K562 (cell line): ENCODE data around the gene GPR32. TPM values are rescaled to one million over a fixed set of nuclear protein-coding genes. Genes with fewer than 3 reads are reported as not detected.
A peak's percentile ranks its signal among the peaks of the same experiment; 100 is the strongest.

ENCODE experiments used
- ATF1 ChIP-seq, 2 experiments: fragments of 450-650 bp in 1 of 2; IDR thresholded peaks; 2 replicates each; pipeline ENCODE4 v1.6.1; 2016; ENCODE audit warnings: missing compliant biosample characterization in 1 of 2, missing genetic modification characterization in 1 of 2
- CREB1 ChIP-seq, 2 experiments: sonication (generic) in 1 of 2; formaldehyde crosslinking in 1 of 2; IDR thresholded peaks; 2 replicates each; pipeline versions ENCODE4 v1.6.1 to v1.8.0; 2012 to 2022; ENCODE audit warnings: inconsistent platforms in 1 of 2, mild to moderate bottlenecking in 1 of 2, missing genetic modification reagents in 1 of 2, moderate library complexity in 1 of 2
- HDAC2 ChIP-seq: fragments of 450-650 bp; IDR thresholded peaks from 2 replicates; pipeline ENCODE4 v1.6.1; 2016; ENCODE audit warnings: mild to moderate bottlenecking
- HDAC3 ChIP-seq: fragments of 450-650 bp; IDR thresholded peaks from 2 replicates; pipeline ENCODE4 v1.6.1; 2018; ENCODE audit warnings: borderline replicate concordance, mild to moderate bottlenecking, moderate library complexity; ENCODE audit not compliant: partially characterized antibody
- HMG20B ChIP-seq: fragments of 250-450 bp; sonication (Bioruptor Pico); IDR thresholded peaks from 2 replicates; pipeline ENCODE4 v1.5.0; 2021; ENCODE audit warnings: mild to moderate bottlenecking
- KAT8 ChIP-seq: fragments of 450-650 bp; IDR thresholded peaks from 2 replicates; pipeline ENCODE4 v1.6.1; 2016; ENCODE audit warnings: low read depth, mild to moderate bottlenecking
- KLF16 ChIP-seq: IDR thresholded peaks from 2 replicates; pipeline ENCODE4 v1.6.1; 2016; ENCODE audit warnings: antibody characterized with exemption
- MEIS2 ChIP-seq: fragments of 450-650 bp; IDR thresholded peaks from 2 replicates; pipeline ENCODE4 v1.6.1; 2014; ENCODE audit warnings: mild to moderate bottlenecking; ENCODE audit not compliant: partially characterized antibody
- MTA3 ChIP-seq: fragments of 450-650 bp; formaldehyde crosslinking; IDR thresholded peaks from 2 replicates; pipeline ENCODE4 v1.6.1; 2017; ENCODE audit warnings: mild to moderate bottlenecking, borderline replicate concordance
- PRMT5 ChIP-seq: sonication (generic); formaldehyde crosslinking; IDR thresholded peaks from 2 replicates; pipeline ENCODE4 v1.5.0; 2020; ENCODE audit warnings: missing genetic modification reagents
- RB1 ChIP-seq: fragments of 450-650 bp; IDR thresholded peaks from 2 replicates; pipeline ENCODE4 v1.6.1; 2017; ENCODE audit warnings: low read depth, mild to moderate bottlenecking
- SAFB2 ChIP-seq: fragments of 200-400 bp; formaldehyde crosslinking; IDR thresholded peaks from 2 replicates; pipeline ENCODE4 v1.6.1; 2018; ENCODE audit warnings: borderline replicate concordance, low read length, low read depth, moderate library complexity; ENCODE audit not compliant: severe bottlenecking
- ZC3H11A ChIP-seq: IDR thresholded peaks from 2 replicates; pipeline ENCODE4 v1.6.1; 2012; ENCODE audit warnings: low read depth, low read length, improper control_type of control experiment
- ZFX ChIP-seq: sonication (generic); formaldehyde crosslinking; IDR thresholded peaks from 2 replicates; pipeline ENCODE4 v1.8.0; 2022; ENCODE audit warnings: mild to moderate bottlenecking, missing genetic modification reagents, moderate library complexity
- ZNF584 ChIP-seq: fragments of 200-800 bp; sonication (Bioruptor generic); IDR thresholded peaks from 2 replicates; pipeline ENCODE4 v1.6.1; 2016; ENCODE audit warnings: low read depth, mild to moderate bottlenecking, missing genetic modification characterization, missing compliant biosample characterization
- ZNF75A ChIP-seq: fragments of 450-650 bp; formaldehyde crosslinking; IDR thresholded peaks from 2 replicates; pipeline ENCODE4 v1.4.0; 2020; ENCODE audit warnings: mild to moderate bottlenecking
- ZNF766 ChIP-seq: fragments of 200-800 bp; sonication (Bioruptor generic); conservative IDR thresholded peaks from 2 replicates; pipeline ENCODE4 v1.6.1; 2016; ENCODE audit warnings: missing genetic modification characterization, missing compliant biosample characterization
- polyA plus RNA-seq, 8 experiments: library from polyadenylated mRNA; depleted of rRNA in 4 of 8; stranded (reverse) in 5 of 8; unstranded in 3 of 8; fragments of >200 nt; fragmentation: Nextera tagmentation in 2 of 8; fragmentation: Illumina TruSeq in 1 of 8; extraction: Ambion mirVana in 2 of 8; extraction: Trizol in 1 of 8; gene quantifications; 2 replicates each; pipeline versions ENCODE4 v1.2.1 to v1.2.3, GENCODE V29; 2011 to 2014; ENCODE audit warnings: inconsistent platforms in 1 of 8, missing spikeins in 1 of 8
- total RNA-seq, 7 experiments: library from RNA; depleted of rRNA in 6 of 7; stranded (reverse); fragments of >200 nt in 6 of 7; fragmentation: Illumina TruSeq in 2 of 7; extraction: Trizol in 2 of 7; gene quantifications; 2 replicates each; pipeline versions ENCODE4 v1.2.1 to v1.2.3, GENCODE V29; 2011 to 2021; ENCODE audit warnings: low replicate concordance in 1 of 7
- TF ChIP-seq, protein P1 (sequence below): IDR thresholded peaks from 2 replicates; pipeline ENCODE4 v1.6.1; 2016; ENCODE audit warnings: missing genetic modification characterization, missing compliant biosample characterization
- TF ChIP-seq, protein P2 (sequence below), 2 experiments: IDR thresholded peaks; 2 replicates each; pipeline ENCODE4 v1.6.1; 2011; ENCODE audit warnings: borderline replicate concordance in 1 of 2, control low read depth in 1 of 2, low read depth in 1 of 2, low read length in 1 of 2, mild to moderate bottlenecking in 1 of 2, mixed read lengths in 1 of 2, moderate library complexity in 1 of 2; ENCODE audit not compliant: insufficient read depth in 1 of 2, insufficient read length in 1 of 2, poor library complexity in 1 of 2, severe bottlenecking in 1 of 2; ENCODE audit errors: extremely low read depth in 1 of 2
- TF ChIP-seq, protein P3 (sequence below), 2 experiments: fragments of 450-650 bp in 1 of 2; IDR thresholded peaks; 2 replicates each; pipeline ENCODE4 v1.6.1; 2011 to 2017; ENCODE audit warnings: low read depth in 2 of 2, antibody characterized with exemption in 1 of 2, borderline replicate concordance in 1 of 2, low read length in 1 of 2, mild to moderate bottlenecking in 1 of 2, mixed read lengths in 1 of 2; ENCODE audit not compliant: control insufficient read depth in 1 of 2
- TF ChIP-seq, protein P4 (sequence below): fragments of 450-650 bp; formaldehyde crosslinking; IDR thresholded peaks from 2 replicates; pipeline ENCODE4 v1.4.0; 2022; ENCODE audit warnings: mild to moderate bottlenecking, moderate library complexity

The GPR32 gene
- total and polyA plus RNA-seq, 9 of the 15 experiments (the other 6 are each of a cell fraction or from before 2014, with no cell fraction given): not detected

- TF ChIP-seq SAFB2: no peak
- TF ChIP-seq, protein P1, sequence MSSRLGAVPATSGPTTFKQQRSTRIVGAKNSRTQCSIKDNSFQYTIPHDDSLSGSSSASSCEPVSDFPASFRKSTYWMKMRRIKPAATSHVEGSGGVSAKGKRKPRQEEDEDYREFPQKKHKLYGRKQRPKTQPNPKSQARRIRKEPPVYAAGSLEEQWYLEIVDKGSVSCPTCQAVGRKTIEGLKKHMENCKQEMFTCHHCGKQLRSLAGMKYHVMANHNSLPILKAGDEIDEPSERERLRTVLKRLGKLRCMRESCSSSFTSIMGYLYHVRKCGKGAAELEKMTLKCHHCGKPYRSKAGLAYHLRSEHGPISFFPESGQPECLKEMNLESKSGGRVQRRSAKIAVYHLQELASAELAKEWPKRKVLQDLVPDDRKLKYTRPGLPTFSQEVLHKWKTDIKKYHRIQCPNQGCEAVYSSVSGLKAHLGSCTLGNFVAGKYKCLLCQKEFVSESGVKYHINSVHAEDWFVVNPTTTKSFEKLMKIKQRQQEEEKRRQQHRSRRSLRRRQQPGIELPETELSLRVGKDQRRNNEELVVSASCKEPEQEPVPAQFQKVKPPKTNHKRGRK (tag): no peak
- no peak for TF ChIP-seq HMG20B
- TF ChIP-seq MTA3: peak; percentile 32; the same call in 1 of the 2 replicates
- TF ChIP-seq, protein P2, sequence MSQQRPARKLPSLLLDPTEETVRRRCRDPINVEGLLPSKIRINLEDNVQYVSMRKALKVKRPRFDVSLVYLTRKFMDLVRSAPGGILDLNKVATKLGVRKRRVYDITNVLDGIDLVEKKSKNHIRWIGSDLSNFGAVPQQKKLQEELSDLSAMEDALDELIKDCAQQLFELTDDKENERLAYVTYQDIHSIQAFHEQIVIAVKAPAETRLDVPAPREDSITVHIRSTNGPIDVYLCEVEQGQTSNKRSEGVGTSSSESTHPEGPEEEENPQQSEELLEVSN (IDR thresholded peaks at IDR 0.05; ENCODE audit: borderline replicate concordance in 1 of 2, extremely low read depth in 1 of 2, insufficient read depth in 1 of 2, insufficient read length in 1 of 2, low read depth in 1 of 2, low read length in 1 of 2, poor library complexity in 1 of 2, severe bottlenecking in 1 of 2): peak in 1 of 2 experiments; percentile 86
- no peak for TF ChIP-seq RB1
- TF ChIP-seq ZFX (CRISPR knock-in tag): peak; percentile 88
- no peak for TF ChIP-seq ZC3H11A
- TF ChIP-seq, protein P3, sequence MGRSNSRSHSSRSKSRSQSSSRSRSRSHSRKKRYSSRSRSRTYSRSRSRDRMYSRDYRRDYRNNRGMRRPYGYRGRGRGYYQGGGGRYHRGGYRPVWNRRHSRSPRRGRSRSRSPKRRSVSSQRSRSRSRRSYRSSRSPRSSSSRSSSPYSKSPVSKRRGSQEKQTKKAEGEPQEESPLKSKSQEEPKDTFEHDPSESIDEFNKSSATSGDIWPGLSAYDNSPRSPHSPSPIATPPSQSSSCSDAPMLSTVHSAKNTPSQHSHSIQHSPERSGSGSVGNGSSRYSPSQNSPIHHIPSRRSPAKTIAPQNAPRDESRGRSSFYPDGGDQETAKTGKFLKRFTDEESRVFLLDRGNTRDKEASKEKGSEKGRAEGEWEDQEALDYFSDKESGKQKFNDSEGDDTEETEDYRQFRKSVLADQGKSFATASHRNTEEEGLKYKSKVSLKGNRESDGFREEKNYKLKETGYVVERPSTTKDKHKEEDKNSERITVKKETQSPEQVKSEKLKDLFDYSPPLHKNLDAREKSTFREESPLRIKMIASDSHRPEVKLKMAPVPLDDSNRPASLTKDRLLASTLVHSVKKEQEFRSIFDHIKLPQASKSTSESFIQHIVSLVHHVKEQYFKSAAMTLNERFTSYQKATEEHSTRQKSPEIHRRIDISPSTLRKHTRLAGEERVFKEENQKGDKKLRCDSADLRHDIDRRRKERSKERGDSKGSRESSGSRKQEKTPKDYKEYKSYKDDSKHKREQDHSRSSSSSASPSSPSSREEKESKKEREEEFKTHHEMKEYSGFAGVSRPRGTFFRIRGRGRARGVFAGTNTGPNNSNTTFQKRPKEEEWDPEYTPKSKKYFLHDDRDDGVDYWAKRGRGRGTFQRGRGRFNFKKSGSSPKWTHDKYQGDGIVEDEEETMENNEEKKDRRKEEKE (IDR thresholded peaks at IDR 0.05; ENCODE audit: borderline replicate concordance in 1 of 2, control insufficient read depth in 1 of 2, low read depth in 2 of 2, low read length in 1 of 2): no peak
- no peak for TF ChIP-seq ZNF766 (CRISPR knock-in tag)
- peak; percentile 78 for TF ChIP-seq CREB1 (IDR thresholded peaks at IDR 0.05)
- peak; percentile 92 for TF ChIP-seq CREB1 (CRISPR knock-in tag; IDR thresholded peaks at IDR 0.05)
- peak; percentile 70 for TF ChIP-seq ATF1 (CRISPR knock-in tag; IDR thresholded peaks at IDR 0.05)
- peak; percentile 82 for TF ChIP-seq ATF1 (tag; IDR thresholded peaks at IDR 0.05)
- no peak for TF ChIP-seq HDAC3
- TF ChIP-seq ZNF584 (CRISPR knock-in tag): no peak
- TF ChIP-seq HDAC2: no peak; the same call in 1 of the 2 replicates
- TF ChIP-seq KAT8: no peak
- TF ChIP-seq KLF16: no peak
- no peak for TF ChIP-seq PRMT5 (CRISPR knock-in tag)
- TF ChIP-seq, protein P4, sequence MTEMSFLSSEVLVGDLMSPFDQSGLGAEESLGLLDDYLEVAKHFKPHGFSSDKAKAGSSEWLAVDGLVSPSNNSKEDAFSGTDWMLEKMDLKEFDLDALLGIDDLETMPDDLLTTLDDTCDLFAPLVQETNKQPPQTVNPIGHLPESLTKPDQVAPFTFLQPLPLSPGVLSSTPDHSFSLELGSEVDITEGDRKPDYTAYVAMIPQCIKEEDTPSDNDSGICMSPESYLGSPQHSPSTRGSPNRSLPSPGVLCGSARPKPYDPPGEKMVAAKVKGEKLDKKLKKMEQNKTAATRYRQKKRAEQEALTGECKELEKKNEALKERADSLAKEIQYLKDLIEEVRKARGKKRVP (CRISPR knock-in tag): no peak
- no peak for TF ChIP-seq MEIS2
- no peak for TF ChIP-seq ZNF75A (CRISPR knock-in tag)
Measured at GRCh38 chr19:50725218-50725910, 44.9 kb upstream of the GPR32 start (continued).
